Measurements from ENCODE around the gene TSPAN3.

GRCh38 chr15:77014132-77015081 is 56.5 kb downstream of the TSPAN3 start:
- TF ChIP-seq CTCF (IDR thresholded peaks at IDR 0.05; ENCODE audit: insufficient read depth, low read length, poor library complexity, severe bottlenecking) (no peak), EZH2phosphoT487 (conservative IDR thresholded peaks at IDR 0.05; ENCODE audit: low read length) (no peak)
